Epidermal melanocyte (primary cell): ENCODE data around the gene TTC3.

ENCODE experiments used
- DNase-seq: peaks from one replicate; pipeline ENCODE4 v3.0.0; 2011; ENCODE audit warnings: low spot score; ENCODE audit not compliant: insufficient read length

Gene TTC3

DNA sequence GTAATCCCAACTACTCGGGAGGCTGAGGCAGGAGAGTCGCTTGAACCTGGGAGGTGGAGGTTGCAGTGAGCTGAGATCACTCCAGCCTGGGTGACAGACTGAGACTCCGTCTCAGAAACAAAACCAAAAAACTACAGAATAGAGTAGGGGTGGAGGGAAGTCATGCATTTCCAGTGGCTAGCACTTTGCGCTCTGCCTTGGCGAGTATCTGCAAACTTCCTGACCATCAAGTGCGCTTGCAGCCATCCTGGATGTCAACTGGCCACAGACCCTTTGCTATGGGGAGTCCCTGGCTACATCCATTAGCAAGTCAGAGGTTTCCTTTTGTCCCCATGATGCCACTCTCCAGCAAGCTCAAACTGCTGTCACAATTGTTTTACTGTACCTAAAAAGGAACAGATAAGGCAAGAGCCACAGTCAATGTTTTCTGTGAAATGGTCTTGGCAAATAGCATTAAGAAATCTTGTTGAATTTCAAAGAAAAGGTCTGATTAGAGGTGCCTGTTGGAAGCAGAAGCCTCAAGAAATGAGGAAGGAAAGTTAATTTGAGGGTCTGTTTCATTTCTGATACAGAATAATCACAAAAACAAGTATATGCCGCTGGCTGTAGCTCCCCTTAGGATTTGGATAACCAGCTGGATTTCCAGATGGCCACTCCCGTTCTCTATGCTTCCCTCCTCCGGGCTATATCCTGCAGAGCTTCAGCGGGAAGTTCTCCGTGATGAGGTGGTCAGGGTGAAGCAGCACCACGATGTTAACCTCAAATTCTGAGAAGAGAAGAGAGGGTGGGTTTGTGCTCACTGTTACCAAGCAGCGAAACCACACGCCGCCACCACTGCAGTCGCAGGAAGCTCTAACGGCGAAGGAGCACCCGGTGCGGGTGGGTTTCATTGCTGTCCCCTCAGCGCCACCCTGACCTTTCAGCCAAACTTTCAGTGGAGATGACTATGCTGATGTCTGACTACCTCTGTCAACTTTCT lies 152.1 kb downstream of the TTC3 start:
- DNase-seq = no peak

GRCh38 chr21:37226041-37226920 lies 153.2 kb downstream of the TTC3 start:
- no peak for DNase-seq

DNA sequence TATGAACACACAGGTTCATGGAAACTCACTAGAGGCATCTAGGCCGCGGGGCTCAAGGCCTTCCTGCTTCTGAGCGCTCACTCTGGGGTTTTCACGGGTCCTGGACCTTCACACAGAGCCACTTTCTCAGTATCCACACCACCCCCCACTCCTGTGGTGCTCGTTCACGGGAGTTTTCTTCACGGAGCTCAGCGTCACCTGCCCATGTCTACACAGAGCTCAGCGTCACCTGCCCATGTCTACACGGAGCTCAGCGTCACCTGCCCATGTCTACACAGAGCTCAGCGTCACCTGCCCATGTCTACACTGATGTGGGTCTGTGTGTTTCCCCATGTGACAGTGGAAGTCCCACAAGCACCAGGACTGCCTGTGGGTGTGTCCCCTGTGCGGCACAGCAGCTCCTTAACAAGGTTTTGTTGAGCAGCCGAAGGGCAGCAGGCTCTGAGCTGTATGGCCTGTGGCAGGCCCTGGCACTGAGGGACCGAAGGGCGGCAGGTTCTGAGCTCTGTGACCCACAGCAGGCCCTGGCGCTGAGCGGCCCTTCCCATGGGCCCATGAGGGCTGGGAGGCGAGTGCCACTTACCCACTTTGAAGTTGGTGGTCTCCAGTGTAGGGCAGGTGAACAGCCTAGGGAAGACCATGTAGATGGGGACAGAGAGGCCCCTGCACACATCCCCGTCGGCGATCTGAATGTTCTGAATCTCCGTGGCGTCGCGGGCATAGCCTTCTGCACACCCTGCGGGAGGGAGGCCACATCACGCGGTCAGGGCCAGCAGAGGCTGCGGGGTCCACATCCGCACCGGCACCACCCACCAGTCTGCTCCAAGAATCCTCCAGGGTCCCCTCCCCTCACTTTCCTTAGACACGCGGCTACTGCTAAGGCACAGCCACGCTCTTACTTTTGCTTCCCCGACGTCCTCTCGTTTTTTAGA lies 154.3 kb downstream of the TTC3 start:
- DNase-seq = no peak

GRCh38 chr21:37228003-37228400 lies 154.9 kb downstream of the TTC3 start:
- no peak for DNase-seq

DNA sequence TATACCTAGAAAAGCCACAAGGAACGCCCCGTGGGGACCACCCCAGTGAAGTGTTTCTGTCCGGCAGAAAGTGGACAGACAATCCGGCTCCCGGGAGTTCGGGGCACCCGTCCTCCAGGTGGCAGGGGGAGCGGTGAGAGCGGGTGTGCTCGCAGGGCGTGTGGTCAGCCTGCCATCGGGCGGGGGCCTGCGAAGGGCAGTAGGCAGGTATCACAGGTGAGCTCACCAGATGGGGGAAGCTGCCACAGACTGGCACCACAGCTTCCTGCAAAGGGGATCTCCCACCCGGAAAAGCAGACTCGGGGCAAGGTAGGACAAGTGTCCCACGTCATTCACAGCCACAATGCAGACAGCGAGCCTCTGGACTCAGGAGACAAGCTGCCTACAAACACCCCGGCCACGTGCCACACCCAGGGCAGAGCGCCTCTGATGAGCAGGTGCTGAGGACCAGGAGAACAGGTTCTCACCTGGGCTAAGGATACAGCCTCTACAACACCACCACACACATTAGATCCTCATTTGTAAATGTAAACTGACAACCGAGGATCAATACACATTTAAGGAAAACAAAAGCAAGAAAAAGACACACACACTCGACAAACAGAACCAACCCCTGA lies 157.7 kb downstream of the TTC3 start:
- DNase-seq = no peak

GRCh38 chr21:37231249-37231645 lies 158.2 kb downstream of the TTC3 start:
- no peak for DNase-seq

- DNase-seq = no peak
These were observed 158.6 kb downstream of the TTC3 start for GRCh38 chr21:37231671-37232070.

DNA sequence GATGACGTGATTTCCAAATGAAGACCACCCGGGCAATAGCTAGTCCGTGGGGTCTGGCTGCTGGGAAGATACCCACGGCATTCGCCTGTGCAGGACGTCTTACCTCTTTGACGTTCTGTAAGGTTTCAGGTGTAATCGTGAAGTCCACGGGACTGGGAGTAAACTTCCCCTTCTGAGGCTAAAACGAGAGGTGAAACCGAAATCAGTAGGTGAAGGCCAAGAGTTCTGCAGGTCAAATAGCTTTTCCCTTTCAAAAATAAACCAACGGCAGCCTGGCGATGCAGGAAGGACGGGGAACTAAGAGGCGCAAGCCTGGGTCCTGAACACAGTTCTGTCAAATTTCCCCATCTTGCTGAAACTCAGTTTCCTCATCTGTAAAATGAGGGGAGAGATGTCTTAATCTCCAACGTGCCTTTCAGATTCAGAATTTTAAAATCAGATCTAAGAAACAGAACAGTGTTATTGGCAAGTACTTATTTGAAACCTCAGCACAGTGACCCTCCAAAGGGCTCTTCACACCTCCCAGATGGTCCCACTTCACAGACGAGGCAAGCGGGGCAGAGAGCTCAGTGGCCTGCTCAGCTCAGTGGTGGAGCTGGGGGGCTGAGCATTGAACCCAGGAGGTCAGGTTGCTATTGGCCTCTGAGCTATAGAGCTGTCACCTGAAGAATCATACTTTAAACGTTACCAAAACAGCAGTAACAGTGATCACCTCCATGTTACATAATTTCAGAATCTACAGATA lies 159.4 kb downstream of the TTC3 start:
- no peak for DNase-seq

DNA sequence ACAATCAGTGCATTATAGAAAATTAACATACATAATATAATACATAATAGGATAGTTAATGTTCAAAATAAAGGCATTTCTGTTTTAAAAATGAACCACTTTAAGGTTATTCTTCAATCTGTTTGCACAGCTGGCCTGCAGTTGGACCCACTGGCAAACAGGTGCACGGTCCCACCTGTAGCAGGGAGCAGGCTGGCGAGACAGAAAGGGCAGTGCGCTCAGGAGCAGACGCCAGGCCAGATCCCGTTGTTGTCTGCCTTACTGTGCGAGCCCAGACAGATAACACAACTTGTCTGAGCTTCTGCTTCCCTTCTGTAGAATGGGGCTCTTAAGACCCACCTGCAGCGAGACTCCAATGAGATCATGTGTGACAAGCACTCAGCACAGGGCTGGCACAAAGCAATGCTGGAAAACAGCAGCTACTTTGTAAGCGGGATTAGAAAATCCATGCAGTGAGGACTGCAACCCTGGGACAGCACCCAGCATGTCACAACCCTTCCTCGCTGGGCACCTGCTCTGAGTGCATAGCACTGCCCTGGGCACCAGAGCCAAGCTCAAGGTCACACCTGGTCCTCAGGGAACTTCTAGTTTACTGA lies 160.6 kb downstream of the TTC3 start:
- DNase-seq = no peak

DNA sequence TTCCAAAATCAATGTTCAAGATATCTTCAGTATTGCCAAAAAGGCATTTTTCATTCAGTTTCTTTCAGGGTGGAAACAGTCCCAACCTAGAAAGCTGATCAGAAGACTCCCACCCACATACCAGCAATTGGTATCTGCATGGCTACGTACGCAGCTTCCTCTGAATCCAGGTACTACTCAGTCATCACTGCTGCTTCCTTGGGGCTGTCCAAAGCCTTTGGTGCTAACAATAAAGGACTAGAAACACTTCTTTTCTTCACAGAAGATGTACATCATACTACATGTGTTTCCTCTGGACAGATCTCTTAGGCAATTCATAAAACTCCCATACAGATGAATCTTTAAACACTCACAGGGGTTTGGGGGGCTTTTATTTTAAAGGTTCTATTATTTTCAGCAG lies 164.3 kb downstream of the TTC3 start:
- no peak for DNase-seq

DNA sequence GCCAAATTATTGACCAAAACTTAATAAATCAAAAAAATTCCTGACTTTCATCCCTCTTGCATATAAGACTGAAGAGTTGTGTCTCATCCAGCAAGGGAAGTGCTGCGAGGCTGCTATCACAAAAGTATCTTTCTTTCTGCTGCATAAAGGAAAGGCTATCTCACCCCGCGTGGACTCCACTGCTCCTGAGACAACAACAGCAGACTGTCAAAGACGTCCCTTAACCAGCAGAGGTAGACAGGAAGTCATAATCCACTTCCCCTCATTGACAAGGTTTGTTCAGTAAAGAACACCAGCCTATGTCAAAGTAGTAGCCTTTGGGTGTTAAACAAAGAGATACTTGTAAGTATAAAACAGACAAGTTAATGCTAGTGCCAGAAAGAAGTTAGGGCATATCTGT lies 164.7 kb downstream of the TTC3 start:
- DNase-seq = peak; percentile 46

- DNase-seq = no peak
These were observed 167.9 kb downstream of the TTC3 start for GRCh38 chr21:37240978-37241377.

- no peak for DNase-seq
These were observed 168.4 kb downstream of the TTC3 start for GRCh38 chr21:37241426-37241825.

GRCh38 chr21:37243961-37244360 lies 170.9 kb downstream of the TTC3 start:
- DNase-seq = no peak

GRCh38 chr21:37244501-37245095 lies 171.5 kb downstream of the TTC3 start:
- DNase-seq = no peak

- DNase-seq = no peak
These were observed 172.1 kb downstream of the TTC3 start for GRCh38 chr21:37245151-37245550.

DNA sequence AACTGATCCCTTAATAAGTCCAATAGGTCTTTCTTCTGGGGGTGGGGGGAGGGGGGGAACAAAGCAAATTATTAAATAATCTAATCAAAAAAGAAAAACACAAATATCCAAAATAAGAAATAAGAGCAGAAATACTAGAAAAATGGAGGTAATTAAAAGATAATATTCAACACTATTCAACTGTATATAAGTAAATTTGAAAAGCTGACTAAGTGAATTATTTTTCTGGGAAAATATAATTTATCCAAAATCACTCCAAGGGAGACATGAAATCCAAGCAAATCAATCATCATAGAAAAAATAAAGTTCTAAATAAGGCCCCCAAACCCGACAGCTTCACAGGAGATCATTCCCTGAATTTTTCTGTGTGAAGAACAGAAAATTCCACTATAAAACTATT lies 175.2 kb downstream of the TTC3 start:
- DNase-seq = no peak

DNA sequence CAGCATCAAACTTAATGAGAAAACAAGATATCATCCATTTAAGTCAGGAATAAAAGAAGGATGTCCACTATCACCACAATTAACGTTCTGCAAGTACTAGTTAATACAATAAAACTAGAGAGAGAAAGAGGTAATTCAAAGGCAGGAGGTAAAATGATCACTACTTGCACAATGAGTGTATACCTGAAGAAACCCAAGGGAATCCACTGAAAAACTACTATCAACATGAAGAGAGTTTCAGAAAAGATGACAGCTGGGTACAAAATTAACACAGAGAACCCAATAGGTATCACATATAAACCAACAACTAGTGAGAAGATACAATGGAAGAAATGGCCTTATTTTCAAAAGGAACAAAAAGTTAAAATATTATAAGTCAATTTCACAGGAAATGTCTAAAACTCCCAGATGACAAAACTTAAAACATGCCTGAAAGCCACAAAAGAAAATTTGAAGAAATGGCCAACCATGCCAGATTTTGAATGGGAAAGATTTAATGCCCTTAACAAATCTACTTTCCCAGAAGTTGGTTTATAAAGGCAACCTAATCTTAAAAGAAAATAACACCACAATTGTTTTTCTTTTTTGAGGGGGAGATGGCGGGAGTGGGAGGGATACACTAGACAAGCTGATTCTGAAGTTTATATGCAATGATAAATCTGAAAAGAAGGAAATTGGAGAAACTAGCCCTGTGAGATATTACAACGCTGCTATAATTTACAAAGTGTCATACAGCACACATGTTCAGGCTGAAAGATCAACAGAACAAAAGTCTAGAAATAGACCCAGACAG lies 176.3 kb downstream of the TTC3 start:
- DNase-seq = no peak

GRCh38 chr21:37251294-37251634 lies 178.2 kb downstream of the TTC3 start:
- DNase-seq = no peak
